Right lobe of liver (tissue), 4 donors: ENCODE data around the gene TNIP1.

ENCODE experiments used
- CTCF ChIP-seq, 4 donors: fragments of 200-600 bp in 3 of 4; fragments of 450-650 bp in 1 of 4; IDR thresholded peaks; one replicate each; pipeline versions ENCODE4 v1.5.1 to v1.8.0; 2016 to 2022; ENCODE audit warnings: antibody characterized with exemption in 4 of 4, mild to moderate bottlenecking in 2 of 4
- POLR2A ChIP-seq: fragments of 450-650 bp; IDR thresholded peaks from one replicate; pipeline ENCODE4 v1.6.1; 2017; ENCODE audit warnings: antibody characterized with exemption, mild to moderate bottlenecking
- donor health status: DM: no; HTN: no; CAD: no.
- donor health status: DM: no; HTN: no; CAD: no.
- donor health status: DM: no; HTN: yes; CAD: no.

DNA sequence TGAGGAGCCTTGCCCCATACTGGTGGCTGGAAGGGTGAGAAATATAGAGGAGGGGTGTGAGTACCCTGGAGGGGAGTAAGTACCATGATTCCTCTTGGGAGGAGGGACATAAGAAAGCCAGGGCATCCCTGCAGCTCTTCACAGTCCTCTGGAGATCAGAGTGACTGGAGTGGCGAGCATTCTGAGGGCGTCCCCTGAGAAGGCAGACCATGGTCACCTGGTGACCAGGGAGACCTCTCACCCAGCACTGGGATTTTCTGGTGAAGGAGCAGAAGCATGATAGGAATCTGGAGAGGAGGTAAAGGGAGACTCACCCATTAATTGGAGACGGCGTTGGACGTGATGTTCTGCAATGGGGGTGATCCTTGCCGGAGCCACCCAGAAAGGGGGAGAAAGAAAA, 88.1 kb downstream of the TNIP1 start:
- TF ChIP-seq CTCF (IDR thresholded peaks at IDR 0.05) (no peak), POLR2A (no peak)
